Activated T-helper 1 cell treated with anti-CD3 and anti-CD28 coated beads, Interleukin-12 subunit alpha, Interleukin-12 subunit beta, Interleukin-2, Interleukin-4 antibody, amounts not matched to agents 30 ng/mL and 10 ng/mL and 1 ng/mL, durations not matched to agents 14 hours and 24 hours and 36 hours (primary cell): Measurements from ENCODE around the gene SUGCT. TPM values are rescaled to one million over a fixed set of nuclear protein-coding genes. Genes with fewer than 3 reads are reported as not detected.

Source experiments
- DNase-seq: peaks from one replicate; pipeline ENCODE4 v3.0.0; 2021; ENCODE audit warnings: low spot score
- H3K27ac Mint-ChIP-seq: one replicate; pipeline ENCODE4 v1.8.0; 2021; ENCODE audit warnings: mild to moderate bottlenecking, mixed read lengths
- H3K27me3 Mint-ChIP-seq: one replicate; pipeline ENCODE4 v1.8.0; 2022; ENCODE audit warnings: mild to moderate bottlenecking, moderate library complexity, mixed read lengths; ENCODE audit not compliant: insufficient read depth
- H3K36me3 Mint-ChIP-seq: one replicate; pipeline ENCODE4 v1.8.0; 2021; ENCODE audit warnings: low read depth, mixed read lengths
- H3K4me1 Mint-ChIP-seq: one replicate; pipeline ENCODE4 v1.8.0; 2021; ENCODE audit warnings: low read depth, mixed read lengths
- H3K4me3 Mint-ChIP-seq: one replicate; pipeline ENCODE4 v1.8.0; 2021; ENCODE audit warnings: mild to moderate bottlenecking, moderate library complexity, mixed read lengths
- H3K9me3 Mint-ChIP-seq: one replicate; pipeline ENCODE4 v1.8.0; 2021; ENCODE audit warnings: mixed read lengths
- intact Hi-C: fragments of 100-400 bp; cut with micrococcal nuclease; formaldehyde crosslinking; loops from one replicate; pipeline ENCODE4 v1.15.1; 2024
- total RNA-seq: library from RNA; stranded (reverse); gene quantifications from 2 replicates; pipeline ENCODE4 v1.2.3, GENCODE V29; 2022

SUGCT gene
- total RNA-seq, 1 donor from 2014 or later, result not detected

- Mint-ChIP-seq H3K4me1 (no peaks in the 10 kb centered on the region), H3K4me3 (no peak overlapping the region), H3K27ac (no peak overlapping the region), H3K27me3 (no peaks in the 10 kb centered on the region), H3K36me3 (no peaks in the 10 kb centered on the region), H3K9me3 (peaks cover 2% of the 10 kb centered on the region)
- intact Hi-C loops, result no loop called here
- no peak for DNase-seq
Observed at GRCh38 chr7:40826411-40827221, 691.8 kb downstream of the SUGCT start.

- H3K4me3 Mint-ChIP-seq, result no peak overlapping the region
- H3K27ac Mint-ChIP-seq, result no peak overlapping the region
- no peaks in the 10 kb centered on the region for H3K36me3 Mint-ChIP-seq
- no peaks in the 10 kb centered on the region for H3K4me1 Mint-ChIP-seq
- intact Hi-C loops, result no loop called here
- H3K9me3 Mint-ChIP-seq, result no peaks in the 10 kb centered on the region
- H3K27me3 Mint-ChIP-seq, result no peaks in the 10 kb centered on the region
- no peak for DNase-seq
Observed at GRCh38 chr7:40827222-40828085, 692.6 kb downstream of the SUGCT start.

- Mint-ChIP-seq H3K9me3 (no peaks in the 10 kb centered on the region), H3K4me1 (no peaks in the 10 kb centered on the region), H3K27ac (no peak overlapping the region), H3K4me3 (no peak overlapping the region), H3K27me3 (no peaks in the 10 kb centered on the region), H3K36me3 (no peaks in the 10 kb centered on the region)
- DNase-seq, result no peak
- intact Hi-C loops, result no loop called here
Observed at GRCh38 chr7:40828686-40829600, 694.1 kb downstream of the SUGCT start.

GRCh38 chr7:40833191-40833887, 698.5 kb downstream of the SUGCT start:
- Mint-ChIP-seq H3K36me3 (no peaks in the 10 kb centered on the region), H3K4me1 (no peaks in the 10 kb centered on the region), H3K27ac (no peak overlapping the region), H3K4me3 (no peak overlapping the region), H3K9me3 (no peaks in the 10 kb centered on the region), H3K27me3 (no peaks in the 10 kb centered on the region)
- DNase-seq, result no peak
- intact Hi-C loops, result no loop called here

- no peaks in the 10 kb centered on the region for H3K4me1 Mint-ChIP-seq
- H3K36me3 Mint-ChIP-seq, result no peaks in the 10 kb centered on the region
- H3K27ac Mint-ChIP-seq, result no peak overlapping the region
- no peaks in the 10 kb centered on the region for H3K27me3 Mint-ChIP-seq
- DNase-seq, result no peak
- H3K4me3 Mint-ChIP-seq, result no peak overlapping the region
- intact Hi-C loops, result no loop called here
- no peaks in the 10 kb centered on the region for H3K9me3 Mint-ChIP-seq
Observed at GRCh38 chr7:40833888-40834234, 699.1 kb downstream of the SUGCT start.

- no peak overlapping the region for H3K4me3 Mint-ChIP-seq
- no peak overlapping the region for H3K27ac Mint-ChIP-seq
- H3K36me3 Mint-ChIP-seq, result no peaks in the 10 kb centered on the region
- no peaks in the 10 kb centered on the region for H3K9me3 Mint-ChIP-seq
- H3K4me1 Mint-ChIP-seq, result no peaks in the 10 kb centered on the region
- no peak for DNase-seq
- no peaks in the 10 kb centered on the region for H3K27me3 Mint-ChIP-seq
- intact Hi-C loops, result no loop called here
Observed at GRCh38 chr7:40836218-40836617, 701.4 kb downstream of the SUGCT start.

- intact Hi-C loops, result no loop called here
- Mint-ChIP-seq H3K9me3 (no peaks in the 10 kb centered on the region), H3K36me3 (no peaks in the 10 kb centered on the region), H3K4me3 (no peak overlapping the region), H3K27ac (no peak overlapping the region), H3K27me3 (no peaks in the 10 kb centered on the region), H3K4me1 (no peaks in the 10 kb centered on the region)
- DNase-seq, result no peak
Observed at GRCh38 chr7:40839881-40840280, 705.1 kb downstream of the SUGCT start.

- DNase-seq, result no peak
- Mint-ChIP-seq H3K4me1 (no peaks in the 10 kb centered on the region), H3K27ac (no peak overlapping the region), H3K9me3 (no peaks in the 10 kb centered on the region), H3K27me3 (no peaks in the 10 kb centered on the region), H3K4me3 (no peak overlapping the region), H3K36me3 (no peaks in the 10 kb centered on the region)
- intact Hi-C loops, result no loop called here
Observed at GRCh38 chr7:40840990-40841389, 706.2 kb downstream of the SUGCT start.

GRCh38 chr7:40842641-40843040, 707.8 kb downstream of the SUGCT start:
- Mint-ChIP-seq H3K27ac (no peak overlapping the region), H3K36me3 (no peaks in the 10 kb centered on the region), H3K9me3 (no peaks in the 10 kb centered on the region), H3K4me3 (no peak overlapping the region), H3K27me3 (no peaks in the 10 kb centered on the region), H3K4me1 (no peaks in the 10 kb centered on the region)
- intact Hi-C loops, result no loop called here
- DNase-seq, result no peak

GRCh38 chr7:40843338-40843985, 708.7 kb downstream of the SUGCT start:
- no peak overlapping the region for H3K4me3 Mint-ChIP-seq
- H3K27ac Mint-ChIP-seq, result no peak overlapping the region
- no peaks in the 10 kb centered on the region for H3K36me3 Mint-ChIP-seq
- H3K4me1 Mint-ChIP-seq, result no peaks in the 10 kb centered on the region
- H3K9me3 Mint-ChIP-seq, result no peaks in the 10 kb centered on the region
- no peak for DNase-seq
- intact Hi-C loops, result no loop called here
- H3K27me3 Mint-ChIP-seq, result no peaks in the 10 kb centered on the region

GRCh38 chr7:40845943-40846342, 711.1 kb downstream of the SUGCT start:
- Mint-ChIP-seq H3K4me3 (no peak overlapping the region), H3K27me3 (no peaks in the 10 kb centered on the region), H3K4me1 (no peaks in the 10 kb centered on the region), H3K27ac (no peak overlapping the region), H3K36me3 (no peaks in the 10 kb centered on the region), H3K9me3 (no peaks in the 10 kb centered on the region)
- DNase-seq, result no peak
- intact Hi-C loops, result no loop called here

- H3K4me3 Mint-ChIP-seq, result no peak overlapping the region
- no peaks in the 10 kb centered on the region for H3K4me1 Mint-ChIP-seq
- no peaks in the 10 kb centered on the region for H3K36me3 Mint-ChIP-seq
- no peaks in the 10 kb centered on the region for H3K9me3 Mint-ChIP-seq
- no peak overlapping the region for H3K27ac Mint-ChIP-seq
- no peak for DNase-seq
- intact Hi-C loops, result no loop called here
- H3K27me3 Mint-ChIP-seq, result no peaks in the 10 kb centered on the region
Observed at GRCh38 chr7:40847921-40848320, 713.1 kb downstream of the SUGCT start.
